ENCODE results near the gene LRRC4B.
A peak's percentile ranks its signal among the peaks of the same experiment; 100 is the strongest.

LRRC4B gene

DNA sequence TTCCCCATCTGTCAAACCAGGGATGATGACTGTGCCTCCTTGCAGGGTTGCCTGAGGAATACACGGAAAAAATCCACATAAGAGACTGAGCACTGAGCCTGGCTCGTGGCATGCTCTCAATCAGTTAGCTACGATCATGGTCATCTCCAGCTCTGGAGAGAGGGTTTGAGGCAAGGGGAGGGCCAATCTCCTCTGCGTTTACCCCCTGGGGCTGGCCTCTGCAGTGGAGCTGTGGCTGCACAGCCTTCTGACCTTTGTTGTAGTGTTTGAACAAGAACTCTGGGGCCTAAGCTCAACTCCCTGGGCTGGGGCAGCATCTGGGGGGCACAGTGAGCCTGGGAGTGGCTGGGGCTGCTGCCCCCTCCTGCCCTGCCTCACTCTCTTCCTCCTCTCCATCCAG lies 5.9 kb downstream of the LRRC4B start:
- no peak overlapping the region for H3K4me3 ChIP-seq (ENCODE audit: low read depth, low read length)
- DNase-seq (ENCODE audit: low read depth) = no peak
- TF ChIP-seq, protein P1, sequence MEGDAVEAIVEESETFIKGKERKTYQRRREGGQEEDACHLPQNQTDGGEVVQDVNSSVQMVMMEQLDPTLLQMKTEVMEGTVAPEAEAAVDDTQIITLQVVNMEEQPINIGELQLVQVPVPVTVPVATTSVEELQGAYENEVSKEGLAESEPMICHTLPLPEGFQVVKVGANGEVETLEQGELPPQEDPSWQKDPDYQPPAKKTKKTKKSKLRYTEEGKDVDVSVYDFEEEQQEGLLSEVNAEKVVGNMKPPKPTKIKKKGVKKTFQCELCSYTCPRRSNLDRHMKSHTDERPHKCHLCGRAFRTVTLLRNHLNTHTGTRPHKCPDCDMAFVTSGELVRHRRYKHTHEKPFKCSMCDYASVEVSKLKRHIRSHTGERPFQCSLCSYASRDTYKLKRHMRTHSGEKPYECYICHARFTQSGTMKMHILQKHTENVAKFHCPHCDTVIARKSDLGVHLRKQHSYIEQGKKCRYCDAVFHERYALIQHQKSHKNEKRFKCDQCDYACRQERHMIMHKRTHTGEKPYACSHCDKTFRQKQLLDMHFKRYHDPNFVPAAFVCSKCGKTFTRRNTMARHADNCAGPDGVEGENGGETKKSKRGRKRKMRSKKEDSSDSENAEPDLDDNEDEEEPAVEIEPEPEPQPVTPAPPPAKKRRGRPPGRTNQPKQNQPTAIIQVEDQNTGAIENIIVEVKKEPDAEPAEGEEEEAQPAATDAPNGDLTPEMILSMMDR (conservative IDR thresholded peaks at IDR 0.05; ENCODE audit: low read depth, low read length) = no peak

DNA sequence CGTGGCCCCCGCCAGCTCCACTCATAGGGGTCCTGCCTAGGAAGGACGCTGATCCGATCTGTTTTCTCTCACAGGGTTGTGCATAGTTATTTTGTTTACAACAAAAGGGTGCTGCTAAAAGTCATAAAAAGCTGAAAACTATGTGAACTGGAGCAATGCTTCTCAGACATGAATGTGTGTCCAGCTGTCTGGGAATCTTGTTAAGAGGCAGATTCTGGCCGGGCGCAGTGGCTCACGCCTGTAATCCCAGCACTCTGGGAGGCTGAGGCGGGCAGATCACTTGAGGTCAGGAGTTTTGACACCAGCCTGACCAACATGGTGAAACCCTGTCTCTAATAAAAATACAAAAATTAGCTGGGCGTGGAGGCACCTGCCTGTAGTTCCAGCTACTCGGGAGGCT lies 8.6 kb downstream of the LRRC4B start:
- DNase-seq (ENCODE audit: low read depth) = no peak
- H3K4me3 ChIP-seq (ENCODE audit: low read depth, low read length) = no peak overlapping the region
- TF ChIP-seq, protein P1 (conservative IDR thresholded peaks at IDR 0.05; ENCODE audit: low read depth, low read length) = no peak

DNA sequence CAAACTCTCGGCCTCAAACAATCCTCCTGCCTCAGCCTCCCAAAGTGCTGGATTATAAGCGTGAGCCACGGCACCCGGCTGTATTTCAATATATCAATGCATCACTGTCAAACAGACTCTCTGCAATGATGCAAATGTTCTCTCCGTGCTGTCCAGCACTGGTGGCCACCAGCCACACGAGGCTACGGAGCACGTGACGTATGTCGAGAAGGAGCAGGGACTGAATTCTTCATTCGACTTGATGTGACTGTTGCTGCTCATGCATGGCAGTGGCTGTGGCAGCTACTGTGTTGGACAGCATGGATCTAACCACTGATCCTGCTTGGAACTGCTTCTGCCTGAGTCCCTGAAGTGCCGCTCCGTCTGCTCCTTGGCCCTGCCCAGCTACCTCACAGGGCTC lies 9.8 kb downstream of the LRRC4B start:
- H3K4me3 ChIP-seq (ENCODE audit: low read depth, low read length) = no peak overlapping the region
- TF ChIP-seq, protein P1 (conservative IDR thresholded peaks at IDR 0.05; ENCODE audit: low read depth, low read length) = no peak
- no peak for DNase-seq (ENCODE audit: low read depth)

DNA sequence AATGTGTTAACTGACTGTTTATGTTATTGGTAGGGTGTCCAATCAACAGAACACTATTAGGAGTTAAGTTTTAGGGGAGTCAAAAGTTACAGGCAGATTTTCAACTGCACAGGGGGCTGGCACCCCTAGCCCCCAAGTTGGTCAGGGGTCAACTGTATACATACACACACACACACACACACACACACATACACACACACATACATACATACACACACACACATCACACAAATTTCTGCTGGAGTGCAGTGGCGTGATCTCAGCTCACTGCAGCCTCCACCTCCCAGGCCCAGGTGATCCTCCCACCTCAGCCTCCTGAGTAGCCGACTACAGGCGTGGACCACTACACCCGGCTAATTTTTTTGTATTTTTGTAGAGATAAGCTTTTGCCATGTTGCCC lies 10.2 kb downstream of the LRRC4B start:
- TF ChIP-seq, protein P1 (conservative IDR thresholded peaks at IDR 0.05; ENCODE audit: low read depth, low read length) = no peak
- H3K4me3 ChIP-seq (ENCODE audit: low read depth, low read length) = no peak overlapping the region
- DNase-seq (ENCODE audit: low read depth) = no peak

DNA sequence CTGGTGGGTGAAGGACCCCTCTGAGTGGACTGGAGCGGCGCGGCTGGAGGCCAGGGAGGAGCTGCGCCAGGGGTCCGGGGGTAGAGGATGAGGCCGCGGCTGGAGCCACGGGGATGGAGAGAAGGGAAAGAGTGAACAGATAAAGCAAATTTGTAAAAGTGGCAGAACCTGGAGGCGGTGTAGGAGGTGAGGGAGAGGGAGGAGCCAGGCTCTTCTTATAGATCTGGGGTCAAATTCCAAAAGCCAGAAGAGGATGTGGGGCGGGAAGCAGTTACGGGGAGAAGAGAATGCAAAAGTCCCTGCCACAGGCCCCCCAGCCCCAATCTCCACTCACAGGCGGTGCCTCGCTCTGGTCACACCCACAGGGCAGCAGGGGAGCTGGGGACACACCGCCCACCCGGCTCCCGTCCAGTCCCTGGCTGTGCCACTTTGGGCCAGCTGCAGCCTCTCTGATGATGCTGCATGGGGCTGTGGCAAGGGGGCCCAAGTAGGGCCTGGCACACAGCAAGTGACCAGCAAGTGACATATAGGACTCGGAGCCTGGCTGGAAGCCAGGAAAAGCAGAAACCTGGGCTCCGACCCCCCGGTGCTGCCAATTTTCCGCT lies 11.1 kb downstream of the LRRC4B start:
- DNase-seq (ENCODE audit: low read depth) = no peak
- H3K4me3 ChIP-seq (ENCODE audit: low read depth, low read length) = no peak overlapping the region
- TF ChIP-seq, protein P1 (conservative IDR thresholded peaks at IDR 0.05; ENCODE audit: low read depth, low read length) = no peak

DNA sequence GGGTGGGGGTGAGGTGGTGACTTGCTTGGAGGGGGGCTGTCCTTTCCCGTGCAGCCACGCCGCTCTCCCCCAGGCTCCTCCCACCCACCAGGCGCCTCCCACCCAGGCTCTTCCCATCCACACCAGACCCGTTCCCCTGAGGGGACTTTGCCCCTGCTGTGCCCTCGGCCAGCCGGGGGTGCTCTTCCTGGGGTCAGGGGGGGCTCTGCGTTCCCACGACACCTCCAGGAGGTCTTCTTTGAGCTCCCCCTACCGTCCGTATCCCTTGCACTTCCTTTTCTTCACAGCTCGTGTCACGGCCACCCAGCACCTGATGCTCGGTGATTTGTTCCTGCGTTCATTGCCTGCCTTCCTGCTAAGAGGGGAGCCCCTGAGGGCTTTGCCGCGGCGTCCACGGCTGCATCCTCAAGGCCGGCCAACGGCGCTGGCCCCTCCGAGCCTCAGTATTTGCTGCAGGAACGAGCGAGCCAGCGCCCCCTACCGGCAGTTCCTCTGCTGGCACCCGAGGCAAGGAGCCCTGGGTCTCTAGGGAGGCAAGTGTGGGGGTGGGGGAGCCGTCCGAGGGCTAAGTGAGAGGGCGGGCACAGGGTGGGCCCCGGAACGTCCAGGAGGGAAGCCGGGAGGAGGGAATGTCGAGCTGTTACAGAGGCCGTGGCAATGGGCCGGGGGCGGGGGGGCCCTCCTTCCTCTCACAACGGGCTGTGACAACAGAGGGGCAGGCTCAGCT lies 11.8 kb downstream of the LRRC4B start:
- TF ChIP-seq, protein P1 (conservative IDR thresholded peaks at IDR 0.05; ENCODE audit: low read depth, low read length) = peak; percentile 77
- DNase-seq (ENCODE audit: low read depth) = peak; percentile 67
- H3K4me3 ChIP-seq (ENCODE audit: low read depth, low read length) = peak overlapping the region; percentile 36

Measured in choroid plexus epithelial cell (primary cell).